Measurements from ENCODE around the gene RELN.

RELN gene

GRCh38 chr7:103637094-103637493 is 352.4 kb downstream of the RELN start:
- peaks cover 63% of the 10 kb centered on the region for H3K4me1 ChIP-seq (ENCODE audit: control insufficient read depth, insufficient read depth, low read length)
- no peak overlapping the region for H3K4me3 ChIP-seq (ENCODE audit: low read length)
- no peaks in the 10 kb centered on the region for H3K9me3 ChIP-seq (replicated peaks; ENCODE audit: low read length)
- H3K9ac ChIP-seq (ENCODE audit: low read depth, low read length), result peak overlapping the region; percentile 56
- peak overlapping the region; percentile 53 for H3K4me2 ChIP-seq (ENCODE audit: low read length)
- H3K27me3 ChIP-seq (ENCODE audit: control insufficient read depth, insufficient read depth, low read length), result no peaks in the 10 kb centered on the region
- H3K36me3 ChIP-seq (ENCODE audit: insufficient read depth, low read length), result no peaks in the 10 kb centered on the region

- H3K9ac ChIP-seq (ENCODE audit: low read depth, low read length), result no peak overlapping the region
- H3K4me3 ChIP-seq (ENCODE audit: low read length), result no peak overlapping the region
- peaks cover 66% of the 10 kb centered on the region for H3K4me1 ChIP-seq (ENCODE audit: control insufficient read depth, insufficient read depth, low read length)
- H3K36me3 ChIP-seq (ENCODE audit: insufficient read depth, low read length), result no peaks in the 10 kb centered on the region
- no peaks in the 10 kb centered on the region for H3K27me3 ChIP-seq (ENCODE audit: control insufficient read depth, insufficient read depth, low read length)
- H3K9me3 ChIP-seq (replicated peaks; ENCODE audit: low read length), result no peaks in the 10 kb centered on the region
- H3K4me2 ChIP-seq (ENCODE audit: low read length), result no peak overlapping the region
Observed at GRCh38 chr7:103636153-103636552, 353.3 kb downstream of the RELN start.

- Histone ChIP-seq H3K9ac (ENCODE audit: low read depth, low read length) (peak overlapping the region; percentile 21), H3K36me3 (ENCODE audit: insufficient read depth, low read length) (no peaks in the 10 kb centered on the region), H3K4me3 (ENCODE audit: low read length) (no peak overlapping the region), H3K4me2 (ENCODE audit: low read length) (peak overlapping the region; percentile 20), H3K4me1 (ENCODE audit: control insufficient read depth, insufficient read depth, low read length) (peaks cover 52% of the 10 kb centered on the region), H3K9me3 (replicated peaks; ENCODE audit: low read length) (no peaks in the 10 kb centered on the region), H3K27me3 (ENCODE audit: control insufficient read depth, insufficient read depth, low read length) (no peaks in the 10 kb centered on the region)
Observed at GRCh38 chr7:103632972-103633371, 356.5 kb downstream of the RELN start.

- Histone ChIP-seq H3K36me3 (ENCODE audit: insufficient read depth, low read length) (no peaks in the 10 kb centered on the region), H3K4me2 (ENCODE audit: low read length) (no peak overlapping the region), H3K9ac (ENCODE audit: low read depth, low read length) (peak overlapping the region; percentile 21), H3K9me3 (replicated peaks; ENCODE audit: low read length) (no peaks in the 10 kb centered on the region), H3K4me1 (ENCODE audit: control insufficient read depth, insufficient read depth, low read length) (peaks cover 43% of the 10 kb centered on the region), H3K27me3 (ENCODE audit: control insufficient read depth, insufficient read depth, low read length) (no peaks in the 10 kb centered on the region), H3K4me3 (ENCODE audit: low read length) (no peak overlapping the region)
Observed at GRCh38 chr7:103632005-103632639, 357.3 kb downstream of the RELN start.

- Histone ChIP-seq H3K4me2 (ENCODE audit: low read length) (no peak overlapping the region), H3K9ac (ENCODE audit: low read depth, low read length) (no peak overlapping the region), H3K4me1 (ENCODE audit: control insufficient read depth, insufficient read depth, low read length) (peaks cover 34% of the 10 kb centered on the region), H3K27me3 (ENCODE audit: control insufficient read depth, insufficient read depth, low read length) (no peaks in the 10 kb centered on the region), H3K4me3 (ENCODE audit: low read length) (no peak overlapping the region), H3K9me3 (replicated peaks; ENCODE audit: low read length) (no peaks in the 10 kb centered on the region), H3K36me3 (ENCODE audit: insufficient read depth, low read length) (no peaks in the 10 kb centered on the region)
Observed at GRCh38 chr7:103630318-103630717, 359.1 kb downstream of the RELN start.

GRCh38 chr7:103628742-103629141 is 360.7 kb downstream of the RELN start:
- Histone ChIP-seq H3K4me2 (ENCODE audit: low read length) (no peak overlapping the region), H3K27me3 (ENCODE audit: control insufficient read depth, insufficient read depth, low read length) (no peaks in the 10 kb centered on the region), H3K36me3 (ENCODE audit: insufficient read depth, low read length) (no peaks in the 10 kb centered on the region), H3K9ac (ENCODE audit: low read depth, low read length) (no peak overlapping the region), H3K4me1 (ENCODE audit: control insufficient read depth, insufficient read depth, low read length) (peaks cover 29% of the 10 kb centered on the region), H3K4me3 (ENCODE audit: low read length) (no peak overlapping the region), H3K9me3 (replicated peaks; ENCODE audit: low read length) (no peaks in the 10 kb centered on the region)

- Histone ChIP-seq H3K4me1 (ENCODE audit: control insufficient read depth, insufficient read depth, low read length) (peaks cover 10% of the 10 kb centered on the region), H3K9ac (ENCODE audit: low read depth, low read length) (no peak overlapping the region), H3K4me2 (ENCODE audit: low read length) (no peak overlapping the region), H3K27me3 (ENCODE audit: control insufficient read depth, insufficient read depth, low read length) (no peaks in the 10 kb centered on the region), H3K36me3 (ENCODE audit: insufficient read depth, low read length) (no peaks in the 10 kb centered on the region), H3K9me3 (replicated peaks; ENCODE audit: low read length) (no peaks in the 10 kb centered on the region), H3K4me3 (ENCODE audit: low read length) (no peak overlapping the region)
Observed at GRCh38 chr7:103626776-103627175, 362.7 kb downstream of the RELN start.

- Histone ChIP-seq H3K4me3 (ENCODE audit: low read length) (no peak overlapping the region), H3K9ac (ENCODE audit: low read depth, low read length) (no peak overlapping the region), H3K4me2 (ENCODE audit: low read length) (no peak overlapping the region), H3K4me1 (ENCODE audit: control insufficient read depth, insufficient read depth, low read length) (no peaks in the 10 kb centered on the region), H3K36me3 (ENCODE audit: insufficient read depth, low read length) (no peaks in the 10 kb centered on the region), H3K27me3 (ENCODE audit: control insufficient read depth, insufficient read depth, low read length) (no peaks in the 10 kb centered on the region), H3K9me3 (replicated peaks; ENCODE audit: low read length) (no peaks in the 10 kb centered on the region)
Observed at GRCh38 chr7:103622274-103622673, 367.2 kb downstream of the RELN start.

- no peaks in the 10 kb centered on the region for H3K9me3 ChIP-seq (replicated peaks; ENCODE audit: low read length)
- H3K36me3 ChIP-seq (ENCODE audit: insufficient read depth, low read length), result no peaks in the 10 kb centered on the region
- no peak overlapping the region for H3K4me3 ChIP-seq (ENCODE audit: low read length)
- no peak overlapping the region for H3K9ac ChIP-seq (ENCODE audit: low read depth, low read length)
- H3K27me3 ChIP-seq (ENCODE audit: control insufficient read depth, insufficient read depth, low read length), result no peaks in the 10 kb centered on the region
- H3K4me1 ChIP-seq (ENCODE audit: control insufficient read depth, insufficient read depth, low read length), result no peaks in the 10 kb centered on the region
- no peak overlapping the region for H3K4me2 ChIP-seq (ENCODE audit: low read length)
Observed at GRCh38 chr7:103613655-103614642, 375.5 kb downstream of the RELN start.

GRCh38 chr7:103609778-103610177 is 379.7 kb downstream of the RELN start:
- no peak overlapping the region for H3K4me2 ChIP-seq (ENCODE audit: low read length)
- H3K4me1 ChIP-seq (ENCODE audit: control insufficient read depth, insufficient read depth, low read length), result no peaks in the 10 kb centered on the region
- H3K27me3 ChIP-seq (ENCODE audit: control insufficient read depth, insufficient read depth, low read length), result peaks cover 3% of the 10 kb centered on the region
- no peak overlapping the region for H3K4me3 ChIP-seq (ENCODE audit: low read length)
- H3K9me3 ChIP-seq (replicated peaks; ENCODE audit: low read length), result no peaks in the 10 kb centered on the region
- H3K36me3 ChIP-seq (ENCODE audit: insufficient read depth, low read length), result no peaks in the 10 kb centered on the region
- H3K9ac ChIP-seq (ENCODE audit: low read depth, low read length), result no peak overlapping the region

GRCh38 chr7:103605640-103606039 is 383.8 kb downstream of the RELN start:
- H3K9me3 ChIP-seq (replicated peaks; ENCODE audit: low read length), result no peaks in the 10 kb centered on the region
- H3K4me2 ChIP-seq (ENCODE audit: low read length), result no peak overlapping the region
- no peak overlapping the region for H3K9ac ChIP-seq (ENCODE audit: low read depth, low read length)
- no peaks in the 10 kb centered on the region for H3K4me1 ChIP-seq (ENCODE audit: control insufficient read depth, insufficient read depth, low read length)
- H3K4me3 ChIP-seq (ENCODE audit: low read length), result no peak overlapping the region
- H3K27me3 ChIP-seq (ENCODE audit: control insufficient read depth, insufficient read depth, low read length), result peaks cover 9% of the 10 kb centered on the region
- no peaks in the 10 kb centered on the region for H3K36me3 ChIP-seq (ENCODE audit: insufficient read depth, low read length)
